Smooth muscle cell (in vitro differentiated cells): Measurements from ENCODE around the gene SEMA3F. TPM values are rescaled to one million over a fixed set of nuclear protein-coding genes. Genes with fewer than 3 reads are reported as not detected.

Source experiments
- DNase-seq: peaks from one replicate; lab custom pipeline; 2025; ENCODE audit not compliant: unreplicated experiment; lab: John Stamatoyannopoulos, UW
- H2AFZ ChIP-seq: fragments of 200-600 bp; sonication (generic); 2 replicates; pipeline ENCODE4 v1.6.0; 2016; ENCODE audit warnings: antibody characterized with exemption, low read depth, mild to moderate bottlenecking
- H3F3A ChIP-seq: fragments of 200-600 bp; sonication (generic); 2 replicates; pipeline ENCODE4 v1.6.0; 2017; ENCODE audit warnings: antibody characterized with exemption, low read depth
- H3K27ac ChIP-seq: fragments of 200-600 bp; sonication (generic); 2 replicates; pipeline ENCODE4 v1.5.1; 2016; ENCODE audit warnings: low read depth, mild to moderate bottlenecking
- H3K27me3 ChIP-seq: fragments of 200-600 bp; sonication (generic); 2 replicates; pipeline ENCODE4 v1.6.1; 2016; ENCODE audit warnings: low read depth, mild to moderate bottlenecking
- H3K36me3 ChIP-seq: fragments of 200-600 bp; sonication (generic); 2 replicates; pipeline ENCODE4 v1.5.1; 2016; ENCODE audit warnings: low read depth
- H3K4me1 ChIP-seq: fragments of 200-600 bp; sonication (generic); 2 replicates; pipeline ENCODE4 v1.5.1; 2016; ENCODE audit warnings: low read depth
- H3K4me2 ChIP-seq: fragments of 200-600 bp; sonication (generic); 2 replicates; pipeline ENCODE4 v1.6.0; 2016; ENCODE audit warnings: mild to moderate bottlenecking
- H3K4me3 ChIP-seq: fragments of 200-600 bp; sonication (generic); 2 replicates; pipeline ENCODE4 v1.5.1; 2016; ENCODE audit warnings: mild to moderate bottlenecking
- H3K79me2 ChIP-seq: fragments of 200-600 bp; sonication (generic); 2 replicates; pipeline ENCODE4 v1.6.0; 2016; ENCODE audit warnings: low read depth, mild to moderate bottlenecking
- H3K9ac ChIP-seq: fragments of 200-600 bp; sonication (generic); 2 replicates; pipeline ENCODE4 v1.6.0; 2016; ENCODE audit warnings: low read depth
- H3K9me3 ChIP-seq: fragments of 200-600 bp; sonication (generic); replicated peaks from 2 replicates; pipeline ENCODE4 v1.5.1; 2016; ENCODE audit warnings: low read depth
- H4K20me1 ChIP-seq: fragments of 200-600 bp; sonication (generic); 2 replicates; pipeline ENCODE4 v1.6.0; 2016; ENCODE audit warnings: low read depth
- CTCF ChIP-seq: fragments of 200-600 bp; sonication (generic); IDR thresholded peaks from 2 replicates; pipeline ENCODE4 v1.5.1; 2017; ENCODE audit warnings: borderline replicate concordance, mild to moderate bottlenecking, antibody characterized with exemption; ENCODE audit not compliant: insufficient read depth, poor library complexity, severe bottlenecking
- WGBS: methylation state at CpG from one replicate; pipeline ENCODE4 v1.1.7; 2016; ENCODE audit warnings: low lambda C conversion rate; 5-methylcytosine and 5-hydroxymethylcytosine counted together
- polyA plus RNA-seq: library from polyadenylated mRNA; unstranded; fragments of >200 nt; fragmentation: Nextera tagmentation; extraction: Ambion mirVana; gene quantifications from 2 replicates; pipeline ENCODE4 v1.2.1, GENCODE V29; 2016
- total RNA-seq: library from RNA; depleted of rRNA; stranded (reverse); fragments of >200 nt; gene quantifications from 2 replicates; pipeline ENCODE4 v1.2.3, GENCODE V29; 2014

SEMA3F gene
- total and polyA plus RNA-seq, 2 experiments from 2014 or later: 9.2 to 16.9 TPM

- TF ChIP-seq CTCF: no peak
- Histone ChIP-seq H3K4me2 (no peak overlapping the region), H3K27me3 (no peaks in the 10 kb centered on the region), H3K36me3 (peaks cover 7% of the 10 kb centered on the region), H3K9ac (no peak overlapping the region), H3K9me3 (no peaks in the 10 kb centered on the region), H3F3A (peaks cover 16% of the 10 kb centered on the region), H3K4me1 (peaks cover 24% of the 10 kb centered on the region), H3K4me3 (no peak overlapping the region), H4K20me1 (peaks cover 41% of the 10 kb centered on the region), H2AFZ (no peak overlapping the region), H3K27ac (no peak overlapping the region), H3K79me2 (no peaks in the 10 kb centered on the region)
- no peak for DNase-seq
- WGBS: 80% methylated on average over 4 of the region's 4 CpGs
Observed at GRCh38 chr3:50123394-50124051, 31.6 kb upstream of the SEMA3F start.

GRCh38 chr3:50124052-50124799, 30.9 kb upstream of the SEMA3F start:
- DNase-seq: no peak
- H3K27me3 ChIP-seq: no peaks in the 10 kb centered on the region
- H3K79me2 ChIP-seq: no peaks in the 10 kb centered on the region
- WGBS: 60% methylated on average over 14 of the region's 15 CpGs
- no peak for TF ChIP-seq CTCF
- peaks cover 34% of the 10 kb centered on the region for H4K20me1 ChIP-seq
- peaks cover 16% of the 10 kb centered on the region for H3F3A ChIP-seq
- H3K9me3 ChIP-seq: no peaks in the 10 kb centered on the region
- no peak overlapping the region for H3K4me3 ChIP-seq
- H3K4me2 ChIP-seq: no peak overlapping the region
- H3K27ac ChIP-seq: no peak overlapping the region
- peaks cover 24% of the 10 kb centered on the region for H3K4me1 ChIP-seq
- no peak overlapping the region for H2AFZ ChIP-seq
- H3K9ac ChIP-seq: no peak overlapping the region
- H3K36me3 ChIP-seq: peaks cover 7% of the 10 kb centered on the region

GRCh38 chr3:50124800-50125178, 30.3 kb upstream of the SEMA3F start:
- Histone ChIP-seq H3K4me2 (no peak overlapping the region), H3K27ac (no peak overlapping the region), H3K4me1 (peaks cover 24% of the 10 kb centered on the region), H3K4me3 (no peak overlapping the region), H3K36me3 (peaks cover 2% of the 10 kb centered on the region), H2AFZ (no peak overlapping the region), H3F3A (peaks cover 14% of the 10 kb centered on the region), H4K20me1 (peaks cover 28% of the 10 kb centered on the region), H3K27me3 (no peaks in the 10 kb centered on the region), H3K79me2 (no peaks in the 10 kb centered on the region), H3K9ac (no peak overlapping the region), H3K9me3 (no peaks in the 10 kb centered on the region)
- TF ChIP-seq CTCF: no peak
- WGBS: 51% methylated on average over 12 of the region's 12 CpGs
- DNase-seq: no peak
